IPS-18c (cell line): Measurements from ENCODE around the gene GZMH.
"Not testable (repeated sequence)": the region's sequence is repeated elsewhere in the genome, so short reads cannot be mapped to it uniquely, and the experiment has no call there.

Experiments
- H3K4me3 ChIP-seq: 2 replicates; pipeline ENCODE4 v1.7.0; 2013; ENCODE audit warnings: low read depth, mild to moderate bottlenecking, low read length, moderate library complexity; ENCODE audit not compliant: insufficient read depth
- H3K9me3 ChIP-seq: one replicate; pipeline ENCODE4 v1.6.1; 2013; ENCODE audit warnings: mild to moderate bottlenecking, low read length, moderate library complexity; ENCODE audit not compliant: control insufficient read depth, insufficient read depth

Gene GZMH

GRCh38 chr14:24609655-24610344 lies at the start of gene GZMH:
TSS of gene GZMH (minus strand) at chr14:24609685. CDS start at chr14:24609613, 72 bp downstream.
- H3K4me3 ChIP-seq = no peak within 1 kb of the TSS
- H3K9me3 ChIP-seq = no peaks in the 10 kb centered on the region

GRCh38 chr14:24648361-24648760 lies 38.9 kb upstream of the GZMH start:
- not testable (repeated sequence) for H3K4me3 ChIP-seq, H3K9me3 ChIP-seq

- no peaks in the 10 kb centered on the region for H3K9me3 ChIP-seq
These were observed 30.4 kb upstream of the GZMH start for GRCh38 chr14:24639905-24640304.

GRCh38 chr14:24639270-24639669 lies 29.8 kb upstream of the GZMH start:
- Histone ChIP-seq H3K4me3 (no peak overlapping the region), H3K9me3 (no peaks in the 10 kb centered on the region)

More at GRCh38 chr14:24639905-24640304, 30.4 kb upstream of the GZMH start:
- no peak overlapping the region for H3K4me3 ChIP-seq

- H3K4me3 ChIP-seq = no peak within 1 kb of the TSS
- H3K9me3 ChIP-seq = no peaks in the 10 kb centered on the region
These were observed 24.7 kb upstream of the GZMH start, which contains the start of gene GZMB for GRCh38 chr14:24634158-24634557. TSS of gene GZMB (minus strand) at chr14:24634190. CDS start at chr14:24634160, 30 bp downstream.

GRCh38 chr14:24633353-24633752 lies 23.9 kb upstream of the GZMH start:
- no peak overlapping the region for H3K4me3 ChIP-seq
- H3K9me3 ChIP-seq = no peaks in the 10 kb centered on the region

- H3K9me3 ChIP-seq = no peaks in the 10 kb centered on the region
These were observed 23.3 kb upstream of the GZMH start for GRCh38 chr14:24632761-24633160.

GRCh38 chr14:24632336-24632735 lies 22.9 kb upstream of the GZMH start:
- no peaks in the 10 kb centered on the region for H3K9me3 ChIP-seq
- H3K4me3 ChIP-seq = no peak overlapping the region

More at GRCh38 chr14:24632761-24633160, 23.3 kb upstream of the GZMH start:
- H3K4me3 ChIP-seq = no peak overlapping the region

- Histone ChIP-seq H3K9me3 (no peaks in the 10 kb centered on the region), H3K4me3 (no peak overlapping the region)
These were observed 22.4 kb upstream of the GZMH start for GRCh38 chr14:24631749-24632335.

GRCh38 chr14:24630872-24631477 lies 21.5 kb upstream of the GZMH start:
- H3K9me3 ChIP-seq = no peaks in the 10 kb centered on the region

GRCh38 chr14:24630087-24630871 lies 20.8 kb upstream of the GZMH start:
- H3K4me3 ChIP-seq = no peak overlapping the region
- H3K9me3 ChIP-seq = no peaks in the 10 kb centered on the region

More at GRCh38 chr14:24630872-24631477, 21.5 kb upstream of the GZMH start:
- no peak overlapping the region for H3K4me3 ChIP-seq

- H3K4me3 ChIP-seq = no peak overlapping the region
- no peaks in the 10 kb centered on the region for H3K9me3 ChIP-seq
These were observed 20.0 kb upstream of the GZMH start for GRCh38 chr14:24629521-24629920.

- no peak overlapping the region for H3K4me3 ChIP-seq
These were observed 4.3 kb upstream of the GZMH start for GRCh38 chr14:24613747-24614146.

GRCh38 chr14:24613241-24613640 lies 3.8 kb upstream of the GZMH start:
- no peaks in the 10 kb centered on the region for H3K9me3 ChIP-seq
- no peak overlapping the region for H3K4me3 ChIP-seq

More at GRCh38 chr14:24613747-24614146, 4.3 kb upstream of the GZMH start:
- no peaks in the 10 kb centered on the region for H3K9me3 ChIP-seq

- no peaks in the 10 kb centered on the region for H3K9me3 ChIP-seq
- H3K4me3 ChIP-seq = no peak overlapping the region
These were observed 2.7 kb upstream of the GZMH start for GRCh38 chr14:24612196-24612595.

- H3K9me3 ChIP-seq = no peaks in the 10 kb centered on the region
- no peak overlapping the region for H3K4me3 ChIP-seq
These were observed 1.6 kb downstream of the GZMH start for GRCh38 chr14:24607635-24608514.

GRCh38 chr14:24607081-24607480 lies 2.4 kb downstream of the GZMH start:
- Histone ChIP-seq H3K4me3 (no peak overlapping the region), H3K9me3 (no peaks in the 10 kb centered on the region)
